Body of pancreas (tissue), 4 donors: ENCODE data around the gene USP6NL.
"Not testable (repeated sequence)": the region's sequence is repeated elsewhere in the genome, so short reads cannot be mapped to it uniquely, and the experiment has no call there.

Experiments used
- POLR2A ChIP-seq, 3 donors: fragments of 450-650 bp; IDR thresholded peaks; one replicate each; pipeline ENCODE4 v1.6.1; 2016; ENCODE audit warnings: antibody characterized with exemption in 3 of 3, mild to moderate bottlenecking in 2 of 3
- TF ChIP-seq, protein P1 (sequence below), 7 experiments: fragments of 450-650 bp in 4 of 7; fragments of 200-600 bp in 3 of 7; sonication (generic) in 3 of 7; IDR thresholded peaks; one replicate each; pipeline ENCODE4 v1.5.1; 2016 to 2019; ENCODE audit warnings: antibody characterized with exemption in 7 of 7

GRCh38 chr10:11494923-11495322 is 116.5 kb downstream of the USP6NL start:
- TF ChIP-seq, protein P1, sequence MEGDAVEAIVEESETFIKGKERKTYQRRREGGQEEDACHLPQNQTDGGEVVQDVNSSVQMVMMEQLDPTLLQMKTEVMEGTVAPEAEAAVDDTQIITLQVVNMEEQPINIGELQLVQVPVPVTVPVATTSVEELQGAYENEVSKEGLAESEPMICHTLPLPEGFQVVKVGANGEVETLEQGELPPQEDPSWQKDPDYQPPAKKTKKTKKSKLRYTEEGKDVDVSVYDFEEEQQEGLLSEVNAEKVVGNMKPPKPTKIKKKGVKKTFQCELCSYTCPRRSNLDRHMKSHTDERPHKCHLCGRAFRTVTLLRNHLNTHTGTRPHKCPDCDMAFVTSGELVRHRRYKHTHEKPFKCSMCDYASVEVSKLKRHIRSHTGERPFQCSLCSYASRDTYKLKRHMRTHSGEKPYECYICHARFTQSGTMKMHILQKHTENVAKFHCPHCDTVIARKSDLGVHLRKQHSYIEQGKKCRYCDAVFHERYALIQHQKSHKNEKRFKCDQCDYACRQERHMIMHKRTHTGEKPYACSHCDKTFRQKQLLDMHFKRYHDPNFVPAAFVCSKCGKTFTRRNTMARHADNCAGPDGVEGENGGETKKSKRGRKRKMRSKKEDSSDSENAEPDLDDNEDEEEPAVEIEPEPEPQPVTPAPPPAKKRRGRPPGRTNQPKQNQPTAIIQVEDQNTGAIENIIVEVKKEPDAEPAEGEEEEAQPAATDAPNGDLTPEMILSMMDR (IDR thresholded peaks at IDR 0.05): peak in 6 of 7 experiments; percentile 24 to 49 (median 34)
- TF ChIP-seq POLR2A (IDR thresholded peaks at IDR 0.05): not testable (repeated sequence)
